NCI-H526 treated with DMSO at 0.1 percent for 48 hours (cell line): ENCODE results near the gene CEP19.
"Not testable (repeated sequence)": the region's sequence is repeated elsewhere in the genome, so short reads cannot be mapped to it uniquely, and the experiment has no call there.

Experiments used
- DNase-seq: peaks from one replicate; lab custom pipeline; 2025; lab: John Stamatoyannopoulos, UW

The CEP19 gene

GRCh38 chr3:196711838-196712513, at the start of gene CEP19, which contains the start of gene PIGX:
TSS of gene CEP19 (minus strand) at chr3:196712250. CDS start at chr3:196708657, 3,593 bp downstream.
TSS of gene PIGX (plus strand) at chr3:196712377.
- peak; percentile 75 for DNase-seq

GRCh38 chr3:196757876-196758739, 46.1 kb upstream of the CEP19 start:
- DNase-seq, result no peak

GRCh38 chr3:196756732-196757131, 44.7 kb upstream of the CEP19 start:
- no peak for DNase-seq

GRCh38 chr3:196754091-196754981, 42.3 kb upstream of the CEP19 start:
- no peak for DNase-seq

- DNase-seq, result no peak
Measured at GRCh38 chr3:196753201-196753600, 41.2 kb upstream of the CEP19 start.

GRCh38 chr3:196749125-196749524, 37.1 kb upstream of the CEP19 start:
- no peak for DNase-seq

- DNase-seq, result not testable (repeated sequence)
Measured at GRCh38 chr3:196743569-196743968, 31.5 kb upstream of the CEP19 start.

GRCh38 chr3:196741249-196741889, 29.3 kb upstream of the CEP19 start:
- no peak for DNase-seq

GRCh38 chr3:196740481-196741248, 28.6 kb upstream of the CEP19 start:
- peak; percentile 78 for DNase-seq

- DNase-seq, result peak; percentile 86
Measured at GRCh38 chr3:196739671-196740480, 27.8 kb upstream of the CEP19 start, which contains the start of gene PAK2. TSS of gene PAK2 (plus strand) at chr3:196739857. CDS start at chr3:196782647, 42,790 bp downstream.

- DNase-seq, result no peak
Measured at GRCh38 chr3:196737655-196738054, 25.6 kb upstream of the CEP19 start.

GRCh38 chr3:196736670-196737374, 24.8 kb upstream of the CEP19 start:
- no peak for DNase-seq

GRCh38 chr3:196735751-196736150, 23.7 kb upstream of the CEP19 start:
- no peak for DNase-seq

GRCh38 chr3:196726788-196727675, 15.0 kb upstream of the CEP19 start:
- no peak for DNase-seq

- DNase-seq, result no peak
Measured at GRCh38 chr3:196721097-196721496, 9.0 kb upstream of the CEP19 start.

GRCh38 chr3:196717162-196717561, 5.1 kb upstream of the CEP19 start:
- DNase-seq, result not testable (repeated sequence)

GRCh38 chr3:196712514-196713413, 714 bp upstream of the CEP19 start:
- DNase-seq, result peak; percentile 50
